ENCODE results near the gene DHX8. TPM values are rescaled to one million over a fixed set of nuclear protein-coding genes. Genes with fewer than 3 reads are reported as not detected.

Gene DHX8
- total and polyA plus RNA-seq, 7 donors = 13.4 to 42.5 (median 27.5) TPM

- peaks cover 33 to 92% of the 10 kb centered on the region in 2 donors for H3K36me3 ChIP-seq (ENCODE audit: insufficient read depth in 1 of 2, low read depth in 1 of 2)
- 55 to 83% (median 72%) methylated on average over 6 of the region's 6 CpGs for WGBS, 3 donors
- no peaks in the 10 kb centered on the region for H3K9me3 ChIP-seq
- no peaks in the 10 kb centered on the region for H3K27me3 ChIP-seq (ENCODE audit: insufficient read depth in 3 of 3, low read length in 2 of 3)
- H3K4me3 ChIP-seq = no peak overlapping the region
- intact Hi-C loops (cut with DNase I) = no loop called here
- DNase-seq = no peak
- no peak for ATAC-seq
- no peak for TF ChIP-seq CTCF (IDR thresholded peaks at IDR 0.05)
- H3K4me1 ChIP-seq = peaks cover 15% of the 10 kb centered on the region
- peak overlapping the region; percentile 10 for H3K27ac ChIP-seq
These were observed 33.4 kb downstream of the DHX8 start for GRCh38 chr17:43517161-43517560.

GRCh38 chr17:43517615-43518386 is 34.0 kb downstream of the DHX8 start:
- peaks cover 33 to 92% of the 10 kb centered on the region in 2 donors for H3K36me3 ChIP-seq (ENCODE audit: insufficient read depth in 1 of 2, low read depth in 1 of 2)
- intact Hi-C loops (cut with DNase I) = no loop called here
- DNase-seq (no peak), ATAC-seq (peak; percentile 39 to 54 (median 42))
- no peak overlapping the region for H3K27ac ChIP-seq
- peaks cover 15% of the 10 kb centered on the region for H3K4me1 ChIP-seq
- H3K9me3 ChIP-seq = no peaks in the 10 kb centered on the region
- H3K27me3 ChIP-seq (ENCODE audit: insufficient read depth in 3 of 3, low read length in 2 of 3) = no peaks in the 10 kb centered on the region
- no peak for TF ChIP-seq CTCF (IDR thresholded peaks at IDR 0.05)
- H3K4me3 ChIP-seq = no peak overlapping the region
- 63 to 69% (median 64%) methylated on average over 8 of the region's 8 CpGs for WGBS, 3 donors

GRCh38 chr17:43521389-43521788 is 37.6 kb downstream of the DHX8 start:
- H3K4me3 ChIP-seq = no peak overlapping the region
- H3K9me3 ChIP-seq = no peaks in the 10 kb centered on the region
- DNase-seq (no peak), ATAC-seq (no peak)
- intact Hi-C loops (cut with DNase I) = loop anchor here in 1 of 2 donors (2.0 to 5.0 kb wide), 2 partner anchors 56 to 155 kb away; no protein-coding TSS in a partner anchor
- 90 to 98% (median 96%) methylated on average over 4 of the region's 4 CpGs for WGBS, 3 donors
- peaks cover 46 to 99% of the 10 kb centered on the region in 2 donors for H3K36me3 ChIP-seq (ENCODE audit: insufficient read depth in 1 of 2, low read depth in 1 of 2)
- no peak overlapping the region for H3K27ac ChIP-seq
- H3K4me1 ChIP-seq = no peaks in the 10 kb centered on the region
- no peak for TF ChIP-seq CTCF (IDR thresholded peaks at IDR 0.05)
- H3K27me3 ChIP-seq (ENCODE audit: insufficient read depth in 3 of 3, low read length in 2 of 3) = no peaks in the 10 kb centered on the region

- H3K27me3 ChIP-seq (ENCODE audit: insufficient read depth in 3 of 3, low read length in 2 of 3) = no peaks in the 10 kb centered on the region
- no peak for TF ChIP-seq CTCF (IDR thresholded peaks at IDR 0.05)
- intact Hi-C loops (cut with DNase I) = loop anchor here in 1 of 2 donors (5.0 kb wide), 1 partner anchor 52 kb away; no protein-coding TSS in a partner anchor
- no peak overlapping the region for H3K27ac ChIP-seq
- peaks cover 8% of the 10 kb centered on the region for H3K4me1 ChIP-seq
- WGBS, 3 donors = 91 to 94% (median 93%) methylated on average over 8 of the region's 8 CpGs
- DNase-seq (no peak), ATAC-seq (no peak)
- no peaks in the 10 kb centered on the region for H3K9me3 ChIP-seq
- no peak overlapping the region for H3K4me3 ChIP-seq
- H3K36me3 ChIP-seq (ENCODE audit: insufficient read depth in 1 of 2, low read depth in 1 of 2) = peaks cover 30 to 67% of the 10 kb centered on the region in 2 donors
These were observed 41.3 kb downstream of the DHX8 start for GRCh38 chr17:43524945-43525575.

Data from psoas muscle (tissue), 8 donors.